GM12875 (cell line): ENCODE measurements around the gene RIMS1.

ENCODE experiments used
- H3K4me3 ChIP-seq: one replicate; pipeline ENCODE4 v1.5.1; 2011; ENCODE audit warnings: low read depth, low read length, control low read depth
- CTCF ChIP-seq: IDR thresholded peaks from 2 replicates; pipeline ENCODE4 v1.5.1; 2011; ENCODE audit warnings: low read depth, mild to moderate bottlenecking, control low read depth, inconsistent platforms, low read length, moderate library complexity, borderline replicate concordance; ENCODE audit not compliant: insufficient read depth

Gene RIMS1

GRCh38 chr6:72132851-72133250 lies 246.5 kb downstream of the RIMS1 start:
- TF ChIP-seq CTCF = no peak
- no peak overlapping the region for H3K4me3 ChIP-seq

DNA sequence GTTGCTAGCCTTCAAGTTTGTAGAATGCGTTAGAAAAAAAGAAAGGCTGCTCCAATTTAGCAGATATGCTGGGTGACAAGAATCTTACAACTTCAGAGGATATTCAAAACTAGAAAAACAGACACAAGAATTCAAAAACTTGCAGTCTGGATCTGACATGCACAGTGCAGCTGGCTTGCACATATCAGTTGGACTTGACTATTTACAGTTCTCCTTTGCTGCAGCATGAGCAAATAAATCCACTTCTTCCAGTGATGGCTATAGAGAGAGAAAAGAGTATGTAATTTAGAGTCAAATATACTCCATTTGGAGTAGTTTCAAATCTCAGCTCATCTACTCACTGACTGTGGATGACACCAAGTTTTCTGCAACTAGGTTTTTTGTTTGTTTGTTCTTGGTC lies 247.0 kb downstream of the RIMS1 start:
- no peak overlapping the region for H3K4me3 ChIP-seq
- TF ChIP-seq CTCF = no peak

DNA sequence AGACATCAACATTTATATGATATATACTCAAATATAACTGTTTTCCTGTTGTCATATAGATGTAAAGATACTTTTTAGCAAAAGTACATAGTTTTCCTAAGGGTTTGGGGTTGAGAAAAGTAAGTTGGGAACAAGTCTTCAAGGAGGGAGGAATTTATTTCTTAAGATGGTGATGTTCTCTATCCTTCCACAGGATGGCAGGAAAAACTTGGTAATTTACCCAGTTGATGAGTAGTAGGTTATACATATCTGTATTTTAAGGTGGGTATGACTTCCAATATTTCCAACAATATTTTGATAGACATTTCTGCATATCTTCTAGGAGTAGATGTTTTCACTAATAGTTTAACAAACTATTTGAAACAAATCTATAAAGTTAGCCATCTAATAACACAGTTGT lies 254.4 kb downstream of the RIMS1 start:
- H3K4me3 ChIP-seq = no peak overlapping the region

DNA sequence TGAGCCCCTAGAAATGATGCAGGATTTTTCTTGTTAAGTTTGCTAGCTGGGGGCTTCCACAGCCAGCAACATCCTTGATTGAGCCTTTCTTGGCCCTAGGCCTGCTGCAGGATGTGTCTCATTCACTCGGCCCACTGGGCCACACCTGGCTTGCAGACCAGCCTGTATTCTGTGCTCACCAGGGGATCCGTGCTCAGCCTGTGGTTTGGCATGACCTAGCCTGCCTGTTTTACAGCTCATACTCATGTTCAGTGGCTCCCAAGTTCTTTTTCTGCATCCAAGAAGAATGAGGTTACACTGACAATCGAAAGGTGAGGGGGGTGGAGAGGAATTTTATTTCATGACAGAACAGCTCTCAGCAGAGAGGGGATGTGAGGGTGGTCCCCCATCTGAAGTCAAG lies 263.4 kb downstream of the RIMS1 start:
- no peak for TF ChIP-seq CTCF
- H3K4me3 ChIP-seq = no peak overlapping the region

More for the DNA sequence above, 254.4 kb downstream of the RIMS1 start:
- TF ChIP-seq CTCF = no peak

GRCh38 chr6:72151742-72152141 lies 265.4 kb downstream of the RIMS1 start:
- TF ChIP-seq CTCF = no peak
- no peak overlapping the region for H3K4me3 ChIP-seq

- TF ChIP-seq CTCF = no peak
- H3K4me3 ChIP-seq = no peak overlapping the region
These were observed 289.6 kb downstream of the RIMS1 start for GRCh38 chr6:72175916-72176315.

- H3K4me3 ChIP-seq = peak overlapping the region; percentile 5
- no peak for TF ChIP-seq CTCF
These were observed 296.2 kb downstream of the RIMS1 start for GRCh38 chr6:72182337-72183246.
